ENCODE measurements around the gene SPAG16. TPM values are rescaled to one million over a fixed set of nuclear protein-coding genes. Genes with fewer than 3 reads are reported as not detected.

Gene SPAG16
- total RNA-seq, 1 experiment from 2014 or later = 17.3 TPM

GRCh38 chr2:214135966-214136365, 851.7 kb downstream of the SPAG16 start:
- H2BK120ac ChIP-seq (ENCODE audit: low read depth, low read length, poor library complexity, severe bottlenecking) = no peak overlapping the region
- H3K18ac ChIP-seq (ENCODE audit: insufficient read length, low read depth, low read length) = no peak overlapping the region
- H3K4ac ChIP-seq (ENCODE audit: low read depth, low read length) = no peak overlapping the region
- Mint-ChIP-seq H3K27me3 (ENCODE audit: low read depth) (no peaks in the 10 kb centered on the region), H3K27ac (no peak overlapping the region), H3K4me1 (peaks cover 10 to 12% of the 10 kb centered on the region in 2 experiments), H3K36me3 (ENCODE audit: insufficient read depth in 1 of 3, low read depth in 3 of 3) (peaks cover 0 to 4% (median 0%) of the 10 kb centered on the region in 3 experiments; a peak in 3 of 7 replicates), H3K4me3 (no peak overlapping the region), H3K9me3 (no peaks in the 10 kb centered on the region)
- H2BK12ac ChIP-seq (ENCODE audit: insufficient read length, low read depth, low read length) = no peak overlapping the region
- no peak overlapping the region for H3K9ac ChIP-seq (ENCODE audit: extremely low read depth, insufficient read length, low read length)
- H4K8ac ChIP-seq (replicated peaks; ENCODE audit: insufficient read length, low read depth, low read length) = no peak overlapping the region
- no peak overlapping the region for H3K4me2 ChIP-seq (ENCODE audit: insufficient read depth, insufficient read length, low read length)
- H2AFZ ChIP-seq (ENCODE audit: low read length) = no peak overlapping the region
- no peaks in the 10 kb centered on the region; the same call in 1 of the 2 replicates for H3K4me1 ChIP-seq (ENCODE audit: insufficient read depth, low read length)
- H3K27ac ChIP-seq (ENCODE audit: insufficient read length, low read depth, low read length) = no peak overlapping the region
- no peaks in the 10 kb centered on the region for H3K27me3 ChIP-seq (ENCODE audit: insufficient read depth, low read length)
- H3K9me3 ChIP-seq (ENCODE audit: control insufficient read depth, low read depth, low read length) = no peaks in the 10 kb centered on the region
- no peak overlapping the region for H3K14ac ChIP-seq (ENCODE audit: insufficient read depth, low read length)
- H4K91ac ChIP-seq (ENCODE audit: insufficient read length, low read depth, low read length) = no peak overlapping the region
- TF ChIP-seq CTCF (conservative IDR thresholded peaks at IDR 0.05) = no peak
- no peak overlapping the region for H3K56ac ChIP-seq (ENCODE audit: insufficient read length, low read depth, low read length)
- H4K5ac ChIP-seq (ENCODE audit: insufficient read length, low read depth, low read length) = no peak overlapping the region
- H3K23me2 ChIP-seq (ENCODE audit: insufficient read length, low read depth, low read length, poor library complexity, severe bottlenecking) = no peaks in the 10 kb centered on the region
- H2BK15ac ChIP-seq (ENCODE audit: low read depth, low read length) = no peak overlapping the region
- no peaks in the 10 kb centered on the region for H3K79me1 ChIP-seq (ENCODE audit: insufficient read depth, low read depth, low read length, poor library complexity, severe bottlenecking)
- DNase-seq = no peak
- no peaks in the 10 kb centered on the region for H4K20me1 ChIP-seq (ENCODE audit: control insufficient read depth, insufficient read depth, insufficient read length)
- no CpG with 5 or more reads among the region's 1 CpG for WGBS (ENCODE audit: extremely low coverage, insufficient read length, low lambda C conversion rate)
- no peak overlapping the region for H2AK5ac ChIP-seq (ENCODE audit: insufficient read length, low read length)
- H3K23ac ChIP-seq (ENCODE audit: insufficient read length, low read depth, low read length) = no peak overlapping the region
- H2BK5ac ChIP-seq (ENCODE audit: insufficient read length, low read length) = no peak overlapping the region
- H2BK20ac ChIP-seq (ENCODE audit: low read depth, low read length, poor library complexity, severe bottlenecking) = no peak overlapping the region
- no peak overlapping the region for H3T11ph ChIP-seq (ENCODE audit: low read length)
- no peaks in the 10 kb centered on the region for H3K79me2 ChIP-seq (ENCODE audit: insufficient read depth, low read length)

All from H9 (cell line).